K562 (cell line): ENCODE data around the gene TULP4. TPM values are rescaled to one million over a fixed set of nuclear protein-coding genes. Genes with fewer than 3 reads are reported as not detected.

ENCODE experiments used
- BHLHE40 ChIP-seq: IDR thresholded peaks from 2 replicates; pipeline ENCODE4 v1.6.1; 2011; ENCODE audit warnings: low read length, improper control_type of control experiment
- BRF1 ChIP-seq: IDR thresholded peaks from 3 replicates; pipeline ENCODE4 v1.6.1; 2011; ENCODE audit warnings: borderline replicate concordance, mild to moderate bottlenecking; ENCODE audit not compliant: insufficient read length; ENCODE audit errors: extremely low read depth
- ELF4 ChIP-seq: fragments of 450-650 bp; formaldehyde crosslinking; IDR thresholded peaks from 2 replicates; pipeline ENCODE4 v1.4.0; 2022; ENCODE audit warnings: missing genetic modification characterization
- ETS2 ChIP-seq: IDR thresholded peaks from 2 replicates; pipeline ENCODE4 v1.6.1; 2016; ENCODE audit warnings: borderline replicate concordance, missing genetic modification characterization, mild to moderate bottlenecking, moderate library complexity, missing compliant biosample characterization; ENCODE audit not compliant: poor library complexity, severe bottlenecking
- KDM2B ChIP-seq: fragments of 250-450 bp; sonication (Bioruptor Pico); IDR thresholded peaks from 2 replicates; pipeline ENCODE4 v1.8.0; 2021; ENCODE audit warnings: mild to moderate bottlenecking, moderate library complexity
- MCM2 ChIP-seq: fragments of 450-650 bp; IDR thresholded peaks from 2 replicates; pipeline ENCODE4 v1.6.1; 2017; ENCODE audit warnings: low read depth, mild to moderate bottlenecking
- NCOA6 ChIP-seq: fragments of 450-650 bp; IDR thresholded peaks from 2 replicates; pipeline ENCODE4 v1.6.1; 2017; ENCODE audit warnings: mild to moderate bottlenecking
- NR4A1 ChIP-seq, 2 experiments: fragments of 250-450 bp in 1 of 2; fragments of 450-650 bp in 1 of 2; sonication (Bioruptor Pico) in 1 of 2; IDR thresholded peaks; 2 replicates each; pipeline versions ENCODE4 v1.4.0 to v1.6.1; 2016 to 2020; ENCODE audit warnings: mild to moderate bottlenecking in 2 of 2, missing compliant biosample characterization in 1 of 2, missing genetic modification characterization in 1 of 2, moderate library complexity in 1 of 2
- POLR2AphosphoS5 ChIP-seq: IDR thresholded peaks from 2 replicates; pipeline ENCODE4 v1.6.1; 2011; ENCODE audit warnings: mild to moderate bottlenecking, low read depth, low read length, moderate library complexity; ENCODE audit not compliant: control insufficient read depth, insufficient read depth
- RNF2 ChIP-seq: sonication (generic); IDR thresholded peaks from 2 replicates; pipeline ENCODE4 v1.6.1; 2016
- SMAD2 ChIP-seq: fragments of 150-350 bp; IDR thresholded peaks from 2 replicates; pipeline ENCODE4 v1.6.1; 2014; ENCODE audit warnings: low read depth, mild to moderate bottlenecking, low read length
- SRSF1 ChIP-seq: fragments of 200-400 bp; formaldehyde crosslinking; IDR thresholded peaks from 2 replicates; pipeline ENCODE4 v1.6.1; 2017; ENCODE audit warnings: mild to moderate bottlenecking, low read depth, low read length, moderate library complexity
- ZNF224 ChIP-seq: sonication (generic); formaldehyde crosslinking; IDR thresholded peaks from 2 replicates; pipeline ENCODE4 v1.8.0; 2022; ENCODE audit warnings: mild to moderate bottlenecking, missing genetic modification reagents
- ZNF76 ChIP-seq: fragments of 250-450 bp; sonication (Bioruptor Pico); IDR thresholded peaks from 2 replicates; pipeline ENCODE4 v1.4.0; 2020; ENCODE audit warnings: mild to moderate bottlenecking, moderate library complexity, borderline replicate concordance
- ZNF766 ChIP-seq: fragments of 200-800 bp; sonication (Bioruptor generic); conservative IDR thresholded peaks from 2 replicates; pipeline ENCODE4 v1.6.1; 2016; ENCODE audit warnings: missing genetic modification characterization, missing compliant biosample characterization
- polyA plus RNA-seq, 8 experiments: library from polyadenylated mRNA; depleted of rRNA in 4 of 8; stranded (reverse) in 5 of 8; unstranded in 3 of 8; fragments of >200 nt; fragmentation: Nextera tagmentation in 2 of 8; fragmentation: Illumina TruSeq in 1 of 8; extraction: Ambion mirVana in 2 of 8; extraction: Trizol in 1 of 8; gene quantifications; 2 replicates each; pipeline versions ENCODE4 v1.2.1 to v1.2.3, GENCODE V29; 2011 to 2014; ENCODE audit warnings: inconsistent platforms in 1 of 8, missing spikeins in 1 of 8
- total RNA-seq, 7 experiments: library from RNA; depleted of rRNA in 6 of 7; stranded (reverse); fragments of >200 nt in 6 of 7; fragmentation: Illumina TruSeq in 2 of 7; extraction: Trizol in 2 of 7; gene quantifications; 2 replicates each; pipeline versions ENCODE4 v1.2.1 to v1.2.3, GENCODE V29; 2011 to 2021; ENCODE audit warnings: low replicate concordance in 1 of 7
- TF ChIP-seq, protein P1 (sequence below): fragments of 450-650 bp; conservative IDR thresholded peaks from 2 replicates; pipeline ENCODE4 v1.6.1; 2016; ENCODE audit warnings: missing genetic modification characterization, low read depth, mild to moderate bottlenecking, control low read depth, missing compliant biosample characterization
- TF ChIP-seq, protein P2 (sequence below): fragments of 250-450 bp; sonication (Bioruptor Pico); IDR thresholded peaks from 2 replicates; pipeline ENCODE4 v1.4.0; 2020; ENCODE audit warnings: mild to moderate bottlenecking, moderate library complexity
- TF ChIP-seq, protein P3 (sequence below): sonication (generic); formaldehyde crosslinking; IDR thresholded peaks from 2 replicates; pipeline ENCODE4 v1.8.0; 2023; ENCODE audit warnings: mild to moderate bottlenecking, missing genetic modification reagents
- TF ChIP-seq, protein P4 (sequence below): fragments of 250-450 bp; sonication (Bioruptor Pico); IDR thresholded peaks from 2 replicates; pipeline ENCODE4 v1.9.0; 2021; ENCODE audit warnings: mild to moderate bottlenecking
- TF ChIP-seq, protein P5 (sequence below): sonication (generic); formaldehyde crosslinking; IDR thresholded peaks from 2 replicates; pipeline ENCODE4 v1.9.0; 2022; ENCODE audit warnings: mild to moderate bottlenecking, missing genetic modification reagents

TULP4 gene
- total and polyA plus RNA-seq, 9 of the 15 experiments (the other 6 are each of a cell fraction or from before 2014, with no cell fraction given), result 1.2 to 50.4 (median 11.0) TPM

DNA sequence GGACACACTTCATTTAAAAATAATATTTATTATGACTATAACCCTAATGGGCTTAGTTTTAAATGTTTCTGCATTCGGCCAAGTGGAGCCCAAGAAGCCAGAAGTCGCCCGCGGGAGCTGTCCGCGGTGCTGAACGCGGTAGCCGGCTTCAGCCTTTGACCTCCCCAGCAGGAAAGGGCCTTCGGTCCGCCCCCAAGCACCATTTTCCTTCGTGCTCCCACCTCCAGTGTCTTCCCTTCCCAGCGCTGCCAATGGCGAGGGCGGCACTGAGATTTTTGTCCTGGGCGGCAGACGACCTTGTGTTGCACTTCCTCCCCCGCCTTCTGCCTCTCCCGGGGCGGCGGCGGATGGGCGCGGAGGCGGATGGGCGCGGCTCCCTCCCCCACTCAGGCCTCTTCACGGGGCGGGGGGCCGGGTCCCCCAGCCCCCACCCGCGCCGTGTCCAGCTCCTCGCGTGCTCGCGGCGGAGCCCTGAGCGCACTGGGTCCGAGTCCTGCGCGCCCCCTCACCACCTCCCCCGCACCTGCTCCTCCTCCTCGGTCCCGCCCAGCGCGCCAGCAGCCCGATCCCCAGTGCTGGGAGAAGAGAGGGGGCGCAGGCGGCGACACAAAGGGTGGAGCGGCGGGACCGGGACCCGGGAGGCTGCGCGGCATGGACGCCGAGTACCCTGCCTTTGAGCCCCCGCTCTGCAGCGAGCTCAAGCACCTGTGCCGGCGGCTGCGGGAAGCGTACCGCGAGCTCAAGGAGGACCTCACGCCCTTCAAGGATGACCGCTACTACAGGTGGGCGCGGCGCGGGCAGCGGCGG lies 224.0 kb downstream of the TULP4 start (continued):
- TF ChIP-seq BRF1 (no peak), MCM2 (no peak), SMAD2 (no peak), KDM2B (CRISPR knock-in tag) (no peak), RNF2 (no peak), ZNF76 (CRISPR knock-in tag) (no peak), ETS2 (no peak), NCOA6 (peak; percentile 58; the same call in 1 of the 2 replicates), ZNF224 (CRISPR knock-in tag) (no peak), POLR2AphosphoS5 (no peak), BHLHE40 (no peak), ELF4 (CRISPR knock-in tag) (no peak), ZNF766 (CRISPR knock-in tag) (peak; percentile 89), NR4A1 (CRISPR knock-in tag; IDR thresholded peaks at IDR 0.05) (peak; percentile 25; the same call in 1 of the 2 replicates), NR4A1 (tag; IDR thresholded peaks at IDR 0.05) (no peak), SRSF1 (no peak)
- TF ChIP-seq, protein P1, sequence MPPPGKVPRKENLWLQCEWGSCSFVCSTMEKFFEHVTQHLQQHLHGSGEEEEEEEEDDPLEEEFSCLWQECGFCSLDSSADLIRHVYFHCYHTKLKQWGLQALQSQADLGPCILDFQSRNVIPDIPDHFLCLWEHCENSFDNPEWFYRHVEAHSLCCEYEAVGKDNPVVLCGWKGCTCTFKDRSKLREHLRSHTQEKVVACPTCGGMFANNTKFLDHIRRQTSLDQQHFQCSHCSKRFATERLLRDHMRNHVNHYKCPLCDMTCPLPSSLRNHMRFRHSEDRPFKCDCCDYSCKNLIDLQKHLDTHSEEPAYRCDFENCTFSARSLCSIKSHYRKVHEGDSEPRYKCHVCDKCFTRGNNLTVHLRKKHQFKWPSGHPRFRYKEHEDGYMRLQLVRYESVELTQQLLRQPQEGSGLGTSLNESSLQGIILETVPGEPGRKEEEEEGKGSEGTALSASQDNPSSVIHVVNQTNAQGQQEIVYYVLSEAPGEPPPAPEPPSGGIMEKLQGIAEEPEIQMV (tag), result peak; percentile 90
- TF ChIP-seq, protein P2, sequence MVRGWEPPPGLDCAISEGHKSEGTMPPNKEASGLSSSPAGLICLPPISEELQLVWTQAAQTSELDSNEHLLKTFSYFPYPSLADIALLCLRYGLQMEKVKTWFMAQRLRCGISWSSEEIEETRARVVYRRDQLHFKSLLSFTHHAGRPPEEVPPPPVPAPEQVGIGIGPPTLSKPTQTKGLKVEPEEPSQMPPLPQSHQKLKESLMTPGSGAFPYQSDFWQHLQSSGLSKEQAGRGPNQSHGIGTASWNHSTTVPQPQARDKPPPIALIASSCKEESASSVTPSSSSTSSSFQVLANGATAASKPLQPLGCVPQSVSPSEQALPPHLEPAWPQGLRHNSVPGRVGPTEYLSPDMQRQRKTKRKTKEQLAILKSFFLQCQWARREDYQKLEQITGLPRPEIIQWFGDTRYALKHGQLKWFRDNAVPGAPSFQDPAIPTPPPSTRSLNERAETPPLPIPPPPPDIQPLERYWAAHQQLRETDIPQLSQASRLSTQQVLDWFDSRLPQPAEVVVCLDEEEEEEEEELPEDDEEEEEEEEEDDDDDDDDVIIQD (CRISPR knock-in tag), result no peak
- TF ChIP-seq, protein P3, sequence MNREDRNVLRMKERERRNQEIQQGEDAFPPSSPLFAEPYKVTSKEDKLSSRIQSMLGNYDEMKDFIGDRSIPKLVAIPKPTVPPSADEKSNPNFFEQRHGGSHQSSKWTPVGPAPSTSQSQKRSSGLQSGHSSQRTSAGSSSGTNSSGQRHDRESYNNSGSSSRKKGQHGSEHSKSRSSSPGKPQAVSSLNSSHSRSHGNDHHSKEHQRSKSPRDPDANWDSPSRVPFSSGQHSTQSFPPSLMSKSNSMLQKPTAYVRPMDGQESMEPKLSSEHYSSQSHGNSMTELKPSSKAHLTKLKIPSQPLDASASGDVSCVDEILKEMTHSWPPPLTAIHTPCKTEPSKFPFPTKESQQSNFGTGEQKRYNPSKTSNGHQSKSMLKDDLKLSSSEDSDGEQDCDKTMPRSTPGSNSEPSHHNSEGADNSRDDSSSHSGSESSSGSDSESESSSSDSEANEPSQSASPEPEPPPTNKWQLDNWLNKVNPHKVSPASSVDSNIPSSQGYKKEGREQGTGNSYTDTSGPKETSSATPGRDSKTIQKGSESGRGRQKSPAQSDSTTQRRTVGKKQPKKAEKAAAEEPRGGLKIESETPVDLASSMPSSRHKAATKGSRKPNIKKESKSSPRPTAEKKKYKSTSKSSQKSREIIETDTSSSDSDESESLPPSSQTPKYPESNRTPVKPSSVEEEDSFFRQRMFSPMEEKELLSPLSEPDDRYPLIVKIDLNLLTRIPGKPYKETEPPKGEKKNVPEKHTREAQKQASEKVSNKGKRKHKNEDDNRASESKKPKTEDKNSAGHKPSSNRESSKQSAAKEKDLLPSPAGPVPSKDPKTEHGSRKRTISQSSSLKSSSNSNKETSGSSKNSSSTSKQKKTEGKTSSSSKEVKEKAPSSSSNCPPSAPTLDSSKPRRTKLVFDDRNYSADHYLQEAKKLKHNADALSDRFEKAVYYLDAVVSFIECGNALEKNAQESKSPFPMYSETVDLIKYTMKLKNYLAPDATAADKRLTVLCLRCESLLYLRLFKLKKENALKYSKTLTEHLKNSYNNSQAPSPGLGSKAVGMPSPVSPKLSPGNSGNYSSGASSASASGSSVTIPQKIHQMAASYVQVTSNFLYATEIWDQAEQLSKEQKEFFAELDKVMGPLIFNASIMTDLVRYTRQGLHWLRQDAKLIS (CRISPR knock-in tag), result peak; percentile 56; the same call in 1 of the 2 replicates
- TF ChIP-seq, protein P4, sequence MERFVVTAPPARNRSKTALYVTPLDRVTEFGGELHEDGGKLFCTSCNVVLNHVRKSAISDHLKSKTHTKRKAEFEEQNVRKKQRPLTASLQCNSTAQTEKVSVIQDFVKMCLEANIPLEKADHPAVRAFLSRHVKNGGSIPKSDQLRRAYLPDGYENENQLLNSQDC (CRISPR knock-in tag), result no peak
- TF ChIP-seq, protein P5, sequence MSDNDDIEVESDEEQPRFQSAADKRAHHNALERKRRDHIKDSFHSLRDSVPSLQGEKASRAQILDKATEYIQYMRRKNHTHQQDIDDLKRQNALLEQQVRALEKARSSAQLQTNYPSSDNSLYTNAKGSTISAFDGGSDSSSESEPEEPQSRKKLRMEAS (CRISPR knock-in tag), result peak; percentile 30
